ENCODE measurements around the gene TRABD2B.

TRABD2B gene

DNA sequence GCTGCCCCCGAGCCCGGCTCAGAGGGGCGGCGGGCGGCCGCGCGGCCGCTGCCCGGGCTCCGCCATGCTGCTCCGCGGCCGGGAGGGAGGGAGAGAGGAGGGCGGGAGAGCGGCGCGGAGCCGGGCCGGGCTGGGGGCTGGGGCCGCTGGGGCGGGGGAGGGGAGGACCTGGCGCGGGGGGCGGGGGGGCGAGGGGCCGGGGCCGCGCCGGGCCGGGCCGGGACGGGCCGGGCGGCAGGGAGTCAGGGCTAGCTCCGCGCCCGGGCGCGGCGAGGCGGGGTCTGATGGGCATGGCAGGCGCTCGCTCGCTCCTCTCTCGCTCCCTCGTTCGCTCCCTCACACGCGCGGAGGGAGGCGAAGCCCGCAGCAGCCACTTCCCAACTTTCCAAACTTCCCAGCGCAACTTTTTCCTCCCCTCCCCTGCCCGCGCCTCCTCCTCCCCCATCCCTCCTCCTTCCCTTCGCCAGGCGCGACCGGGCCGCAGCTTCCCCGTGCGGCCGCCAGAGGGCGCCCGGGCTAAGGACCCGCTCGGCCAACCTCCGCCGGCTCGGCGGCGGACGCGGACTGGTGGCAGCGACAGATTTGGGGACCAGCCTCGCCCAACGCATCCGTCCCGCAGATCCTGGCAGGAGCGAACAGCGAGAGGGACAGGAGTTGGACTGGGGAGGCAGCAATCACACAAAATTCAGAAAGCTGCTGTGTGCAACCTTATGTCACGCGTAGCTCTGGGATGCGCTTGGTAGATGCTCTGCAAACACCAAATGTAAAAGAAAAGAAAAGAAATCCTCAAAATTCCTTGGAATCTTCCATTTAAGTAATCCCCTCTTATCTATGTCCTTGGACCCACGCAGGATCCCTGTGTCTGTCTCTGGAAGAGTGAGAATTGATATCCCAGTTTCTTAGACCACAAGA is at the start of gene TRABD2B:
TSS of gene TRABD2B (minus strand) at position 97 of the 912 bp plus-strand sequence.
- FAIRE-seq, result no peak

DNA sequence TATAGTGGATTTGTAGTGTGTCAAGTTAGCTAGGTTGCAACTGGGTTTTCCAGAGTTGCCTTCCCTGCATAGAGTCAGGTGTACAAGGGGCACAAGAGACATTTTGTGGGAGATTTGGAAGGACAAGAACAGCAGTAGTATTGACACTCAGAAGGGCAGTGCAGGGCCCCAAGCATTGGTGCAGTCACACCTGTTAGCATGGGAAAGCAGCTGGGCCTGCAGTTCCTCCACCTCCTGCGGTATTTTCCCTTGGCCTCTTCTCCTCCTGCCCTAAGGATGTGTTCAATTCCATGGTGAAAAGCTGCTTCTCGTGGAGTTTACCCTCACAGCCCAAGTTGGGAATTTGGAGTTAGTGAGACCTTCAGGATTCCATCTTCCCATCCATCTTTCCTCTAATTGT is 47.1 kb upstream of the TRABD2B start:
- no peak for FAIRE-seq

DNA sequence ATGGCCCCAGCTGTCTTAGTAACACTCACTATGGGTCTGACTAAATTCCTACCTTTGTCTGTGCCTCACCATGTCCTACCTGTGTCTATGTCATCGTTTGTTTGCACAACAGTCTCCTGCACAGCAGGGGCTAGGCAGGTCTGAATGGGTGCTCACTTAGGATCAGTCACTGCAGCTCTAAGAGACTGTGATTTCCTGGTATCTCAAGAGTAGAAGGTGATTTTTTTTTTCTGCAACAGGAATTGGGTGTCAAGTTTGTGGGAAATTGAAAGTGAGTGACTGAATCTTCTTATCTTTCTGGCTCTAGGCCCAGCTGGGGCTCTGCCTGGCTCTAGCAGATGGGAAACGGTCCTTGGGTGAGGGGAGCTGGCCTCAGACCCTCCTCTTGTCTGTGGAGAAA is 46.4 kb upstream of the TRABD2B start:
- FAIRE-seq, result no peak

DNA sequence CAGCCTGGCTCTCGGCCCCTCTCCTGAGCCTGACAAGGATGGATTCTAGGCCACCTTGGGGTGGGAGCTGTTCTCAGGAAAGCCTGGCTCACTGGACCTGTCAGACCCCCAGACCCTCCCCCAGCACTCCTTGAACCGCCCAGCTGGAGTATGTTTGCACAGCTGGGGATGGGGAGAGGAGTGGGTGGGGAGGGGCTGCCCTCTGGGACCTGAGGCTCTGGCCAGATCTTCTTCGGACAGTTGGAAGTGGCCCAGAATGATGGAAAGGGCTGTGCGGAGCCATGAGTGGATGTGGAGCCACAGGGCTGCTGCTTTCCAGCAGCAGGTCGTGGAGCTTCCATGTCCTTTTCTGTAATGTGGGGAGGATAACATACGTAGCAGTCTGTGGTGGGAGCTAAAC is 43.0 kb upstream of the TRABD2B start:
- no peak for FAIRE-seq

DNA sequence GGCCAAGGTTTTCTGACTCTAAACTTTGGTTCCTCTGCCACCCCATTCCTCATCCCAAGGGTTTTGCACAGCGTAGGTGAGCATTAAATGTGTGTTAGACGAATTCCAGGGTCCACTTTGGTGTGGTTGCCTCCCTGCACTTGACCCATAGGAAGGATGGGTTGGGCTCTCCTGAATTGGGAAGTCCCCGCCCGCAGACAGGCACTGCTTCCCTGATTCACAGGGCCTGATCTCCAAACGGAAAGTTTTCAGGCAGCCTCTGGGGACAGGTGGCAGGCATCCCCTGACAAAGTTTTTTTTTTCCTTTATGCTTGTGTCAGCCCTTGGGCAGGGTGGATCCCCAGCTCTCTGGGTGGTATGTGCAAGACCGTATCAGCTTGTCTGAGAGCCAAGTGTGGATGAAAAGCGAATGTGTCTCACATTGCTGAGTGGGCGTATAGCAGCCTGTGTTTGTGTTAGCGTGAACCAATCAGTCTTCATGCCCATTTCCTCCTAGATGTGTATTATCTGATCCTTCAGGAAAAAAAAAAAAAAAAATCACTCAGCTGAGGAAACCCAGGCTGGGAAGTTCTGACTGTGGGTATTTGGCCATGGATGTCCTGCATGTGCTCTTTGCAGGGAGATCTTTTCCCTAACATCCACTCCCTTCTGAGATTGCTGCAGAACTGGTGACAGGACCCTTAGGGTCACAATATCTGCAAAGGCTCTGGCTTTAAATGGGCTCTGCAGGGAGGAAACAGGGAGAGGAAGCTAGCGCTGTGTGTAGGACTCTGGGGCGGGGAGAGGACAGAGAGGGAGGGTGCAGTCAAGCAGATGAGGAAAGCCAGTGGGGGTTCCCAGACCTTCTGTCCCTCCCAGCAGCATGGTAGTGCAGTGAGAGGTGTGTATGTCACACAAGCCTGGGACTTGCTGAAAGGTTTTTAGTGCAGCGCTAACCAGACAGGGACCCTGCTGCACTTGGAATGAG is 42.2 kb upstream of the TRABD2B start:
- FAIRE-seq, result no peak

DNA sequence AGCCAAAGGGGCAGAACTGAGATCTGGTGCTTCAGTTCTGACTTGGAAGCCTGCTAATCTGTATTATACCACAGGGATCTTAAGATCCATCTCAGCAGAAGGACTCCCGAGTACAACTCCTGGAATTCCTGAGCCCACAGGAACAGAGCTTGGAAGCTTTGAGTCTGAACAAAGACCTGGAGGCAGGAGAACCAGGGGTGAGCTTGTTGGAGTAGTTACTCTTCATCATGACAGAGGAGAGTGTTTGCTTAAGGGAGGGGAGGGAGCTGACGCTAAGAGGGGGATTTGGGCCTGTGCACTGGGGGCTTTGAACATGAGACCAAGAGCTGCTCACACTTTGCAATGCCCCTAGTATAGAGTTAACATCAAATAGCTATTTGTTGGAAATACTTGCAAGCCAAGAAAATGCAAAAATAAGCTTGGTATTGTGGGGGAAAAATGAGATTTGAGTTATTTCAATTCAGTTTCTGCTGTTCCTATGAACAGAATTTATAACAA is 41.1 kb upstream of the TRABD2B start:
- FAIRE-seq, result no peak

DNA sequence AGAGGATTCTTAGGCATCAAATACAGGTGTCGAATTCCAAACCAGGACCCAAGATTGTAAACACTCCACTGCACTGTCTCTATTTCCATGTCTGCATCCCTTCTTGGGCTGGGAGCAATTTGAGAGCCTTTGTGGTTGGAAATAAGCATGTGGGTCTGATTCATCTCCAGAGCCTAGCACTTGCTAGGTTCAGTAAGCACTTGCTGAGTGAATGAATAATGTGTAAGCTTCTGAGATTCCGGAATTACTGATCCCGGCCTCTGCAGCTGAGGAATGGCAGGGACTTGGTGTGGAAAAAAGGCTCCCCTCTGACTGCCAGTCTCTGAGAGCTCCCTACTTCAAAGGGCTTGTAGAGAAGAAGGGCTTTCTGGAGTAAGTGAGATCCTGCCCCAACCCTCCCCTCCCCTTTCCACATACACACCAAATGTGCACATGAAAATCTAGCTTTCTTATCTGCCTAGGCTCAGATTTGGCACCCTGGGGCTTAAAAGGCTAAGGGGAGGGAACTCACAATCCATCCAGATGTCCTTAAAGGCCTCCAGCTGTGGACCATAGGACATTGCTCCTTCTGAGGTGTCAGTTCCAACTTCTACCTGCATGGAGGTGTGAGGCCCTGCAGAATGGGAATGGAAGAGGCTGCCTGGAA is 39.6 kb upstream of the TRABD2B start:
- FAIRE-seq, result no peak

DNA sequence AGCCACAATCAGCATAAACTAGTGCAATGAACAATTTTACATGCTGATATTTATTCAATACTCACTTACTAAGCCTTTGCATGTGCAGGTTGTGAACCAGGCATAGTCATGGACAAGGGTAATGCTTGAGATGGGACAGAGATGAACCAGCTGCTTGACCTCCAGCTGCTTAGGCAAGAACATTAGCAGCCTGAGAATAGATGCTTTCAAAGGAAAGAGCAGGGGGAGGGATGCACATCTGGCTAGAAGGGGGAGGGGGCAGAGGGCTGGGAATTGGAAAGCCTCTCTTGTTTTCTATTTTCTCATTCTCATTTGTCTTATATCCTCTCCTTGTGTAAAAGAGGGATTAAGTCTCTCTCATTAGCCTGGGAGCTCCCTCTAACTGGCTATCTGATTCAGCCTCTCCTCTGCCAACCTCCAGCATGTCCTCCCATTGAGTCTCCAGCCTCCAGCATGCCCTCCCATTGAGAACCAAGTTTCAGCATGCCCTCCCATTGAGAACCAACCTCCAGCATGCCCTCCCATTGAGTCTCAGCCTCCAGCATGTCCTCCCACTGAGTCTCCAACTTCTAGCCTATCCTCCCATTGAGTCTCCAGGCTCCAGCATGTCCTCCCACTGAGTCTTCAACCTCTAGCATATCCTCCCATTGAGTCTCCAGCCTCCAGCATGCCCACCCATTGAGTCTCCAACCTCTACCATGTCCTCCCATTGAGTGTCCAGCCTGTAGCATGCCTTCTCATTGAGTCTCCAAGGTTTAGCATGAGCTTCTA is 38.4 kb upstream of the TRABD2B start:
- FAIRE-seq, result no peak

DNA sequence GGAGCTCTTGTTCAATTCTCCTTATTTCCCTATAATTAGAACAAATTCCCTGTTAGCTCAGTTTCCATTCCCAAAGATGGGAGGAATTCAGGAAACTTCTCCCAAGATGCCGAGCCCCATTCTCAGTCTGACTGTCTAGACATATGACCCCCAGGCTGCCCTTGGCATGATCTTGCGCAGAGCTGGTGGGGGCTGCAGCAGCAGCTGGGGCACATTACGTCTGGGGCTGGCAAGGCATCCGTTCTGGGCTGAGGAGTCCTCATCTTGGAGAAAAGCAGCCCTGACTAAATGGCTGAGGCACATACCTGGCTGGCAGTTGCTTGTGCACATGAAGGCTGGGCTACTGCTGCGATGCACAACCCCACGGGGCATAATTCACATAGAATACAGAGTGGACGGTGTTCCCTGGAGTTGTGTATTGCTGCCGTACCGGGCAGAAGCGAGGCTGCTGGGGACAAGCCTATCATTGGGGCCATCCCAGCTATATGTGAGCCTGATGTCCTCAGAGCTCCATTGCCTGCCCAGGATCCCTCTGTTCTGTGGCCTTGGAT is 36.4 kb upstream of the TRABD2B start:
- no peak for FAIRE-seq

DNA sequence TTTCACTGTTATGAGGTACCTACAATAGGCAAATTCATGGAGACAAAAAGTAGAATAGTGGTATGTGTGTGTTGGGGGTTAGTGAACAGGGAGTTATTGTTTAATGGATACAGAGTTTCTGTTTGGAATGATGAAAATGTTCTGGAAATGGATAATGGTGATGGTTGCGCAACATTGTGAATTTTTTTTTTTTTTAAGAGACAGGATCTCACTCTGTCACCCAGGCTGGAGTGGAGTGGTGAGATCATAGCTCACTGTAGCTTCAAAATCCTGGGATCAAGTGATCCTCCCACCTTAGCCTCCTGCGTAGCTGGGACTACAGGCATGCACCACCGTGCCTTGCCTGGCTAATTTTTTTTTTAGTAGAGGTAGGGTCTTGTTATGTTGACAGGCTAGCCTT is 34.5 kb upstream of the TRABD2B start:
- no peak for FAIRE-seq

DNA sequence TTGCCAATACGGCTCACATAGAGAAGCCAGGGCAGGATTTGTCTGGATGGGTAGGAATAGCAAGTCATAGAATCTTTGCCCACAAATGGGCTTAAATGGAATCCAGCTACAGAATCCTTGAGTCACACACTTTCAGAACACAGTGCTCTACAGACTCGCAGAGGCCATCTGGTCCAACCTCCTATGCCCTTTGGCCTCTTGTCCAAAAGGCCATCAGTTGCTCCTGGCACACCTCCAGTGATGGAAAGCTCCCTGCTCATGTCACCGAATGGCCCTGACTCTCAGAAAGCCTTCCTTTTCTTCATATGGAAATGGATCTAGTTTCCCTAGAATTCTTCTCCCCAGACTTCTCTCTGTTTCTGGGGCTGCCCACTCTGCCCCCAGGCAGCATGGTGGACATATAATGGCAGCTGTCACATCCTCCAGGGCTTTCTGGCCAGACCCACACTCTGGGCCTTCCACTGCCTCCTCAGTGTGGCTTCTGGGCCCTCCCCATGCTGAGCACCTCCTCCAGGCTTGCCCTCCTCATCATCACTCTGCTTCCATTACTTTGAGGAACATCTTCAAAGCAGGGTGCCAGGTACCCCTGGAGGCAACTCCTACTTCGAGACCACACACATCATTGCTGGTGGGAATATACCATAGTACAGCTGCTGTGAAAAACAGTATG is 33.6 kb upstream of the TRABD2B start:
- no peak for FAIRE-seq

DNA sequence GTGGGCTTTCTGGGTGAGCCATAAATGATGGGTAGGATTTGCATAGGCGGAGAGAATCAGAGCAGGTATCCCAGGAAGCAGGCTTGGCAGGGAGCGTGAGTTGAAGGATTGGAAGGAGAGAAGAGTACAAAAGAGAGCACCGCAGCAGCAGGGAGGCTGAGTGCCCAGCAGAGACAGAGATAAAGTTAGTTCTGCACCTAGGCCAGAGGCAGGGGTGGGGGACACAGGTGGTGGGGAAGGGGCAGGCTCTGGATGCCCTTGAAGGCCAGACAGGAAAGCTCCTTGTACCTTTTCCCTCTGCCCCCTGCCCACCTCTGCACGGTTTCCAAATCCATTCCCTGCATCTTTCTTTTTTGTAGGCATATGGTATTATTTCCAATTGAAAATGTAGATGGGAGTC is 33.0 kb upstream of the TRABD2B start:
- no peak for FAIRE-seq

DNA sequence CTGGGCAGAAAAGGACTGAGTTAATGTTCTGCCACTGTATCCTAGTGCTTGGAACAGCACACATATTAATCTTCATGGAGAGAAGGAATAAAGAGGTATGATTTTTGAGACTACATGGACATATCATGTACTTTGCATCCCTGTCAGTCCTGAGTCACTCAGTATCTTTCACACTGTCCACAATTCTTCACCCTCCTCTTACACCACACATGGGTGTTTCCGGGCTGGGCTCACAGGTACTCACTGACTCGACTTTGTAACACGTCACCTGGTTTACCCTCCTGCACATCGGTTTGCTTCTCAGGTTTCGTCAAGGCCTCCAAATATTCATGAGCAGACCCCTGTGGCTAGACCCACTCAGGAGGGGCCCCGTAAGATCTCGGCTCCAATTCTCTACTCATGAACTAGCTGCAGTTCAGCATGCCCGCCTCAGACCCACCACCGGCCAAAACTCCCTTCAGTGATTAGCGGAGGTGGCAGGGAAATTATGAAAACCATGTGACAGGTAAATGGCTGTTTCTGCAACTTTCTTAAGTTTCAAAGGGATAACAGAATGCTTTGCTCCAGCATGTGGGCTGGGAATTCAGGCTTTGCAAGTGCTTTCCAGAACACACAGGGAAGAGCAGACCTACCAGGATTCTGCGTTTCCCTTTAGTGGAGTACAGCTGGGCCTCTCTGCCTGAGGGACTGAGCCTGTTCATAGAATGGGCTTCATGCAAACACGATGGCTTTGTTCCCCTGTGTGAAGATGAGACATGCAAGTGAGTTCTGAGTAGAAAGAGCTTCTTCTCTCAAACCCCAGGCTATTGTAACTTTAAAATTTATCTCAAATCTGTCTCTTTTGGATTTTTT is 31.3 kb upstream of the TRABD2B start:
- FAIRE-seq, result no peak

DNA sequence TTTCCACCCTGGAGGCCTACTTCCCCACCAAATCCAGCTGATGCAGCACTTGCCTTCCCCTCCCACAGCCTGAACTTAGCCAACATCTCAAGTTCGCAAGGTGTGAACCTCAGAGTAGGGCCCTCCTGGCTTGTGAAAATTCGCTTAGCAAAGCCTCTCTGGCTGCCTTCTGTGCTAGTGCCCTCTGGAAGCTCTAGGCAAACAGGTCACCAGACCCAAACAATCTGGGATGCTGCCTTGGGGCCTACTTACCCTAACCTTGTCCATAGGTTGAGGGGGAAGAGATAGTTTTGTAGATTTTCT is 30.3 kb upstream of the TRABD2B start:
- FAIRE-seq, result no peak

DNA sequence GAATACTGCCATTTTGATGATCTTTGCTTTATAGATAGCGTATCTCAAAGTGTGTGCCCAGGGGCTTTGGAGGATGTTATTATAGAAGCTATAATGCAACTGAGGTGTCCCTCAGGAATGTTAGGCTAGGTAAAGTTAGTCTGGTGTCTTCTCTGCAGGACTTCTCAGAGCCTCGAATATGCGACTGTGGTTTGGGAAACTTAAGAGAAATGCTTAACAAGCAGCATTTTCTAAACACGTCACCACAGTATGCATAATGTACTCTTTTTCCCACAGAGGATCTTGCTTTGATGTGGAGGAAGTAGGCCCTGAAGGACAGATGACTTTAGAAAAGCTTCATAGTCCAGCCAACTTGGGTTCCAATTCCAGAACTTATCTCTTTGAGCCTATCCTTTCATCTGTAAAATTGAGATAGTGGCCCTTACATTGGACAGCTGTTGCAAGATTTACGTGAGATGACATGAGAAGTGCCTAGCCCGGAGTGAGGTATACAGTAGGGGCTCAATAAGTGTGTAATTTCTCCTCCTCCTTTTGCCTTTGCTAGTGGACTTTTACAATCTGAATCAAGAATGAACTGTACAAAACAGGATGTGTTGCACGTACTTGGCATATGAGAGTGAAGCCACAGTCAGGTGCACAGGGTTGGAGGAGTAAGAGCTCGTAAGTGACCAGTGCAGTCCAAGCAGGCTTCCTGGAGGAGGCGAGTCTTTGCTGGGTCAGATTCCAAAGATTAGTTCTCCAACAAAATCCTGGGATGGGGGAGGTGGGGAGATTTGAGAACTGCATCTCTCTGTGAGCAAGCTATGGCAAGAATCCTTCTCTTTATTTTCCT is 29.7 kb upstream of the TRABD2B start:
- FAIRE-seq, result no peak

DNA sequence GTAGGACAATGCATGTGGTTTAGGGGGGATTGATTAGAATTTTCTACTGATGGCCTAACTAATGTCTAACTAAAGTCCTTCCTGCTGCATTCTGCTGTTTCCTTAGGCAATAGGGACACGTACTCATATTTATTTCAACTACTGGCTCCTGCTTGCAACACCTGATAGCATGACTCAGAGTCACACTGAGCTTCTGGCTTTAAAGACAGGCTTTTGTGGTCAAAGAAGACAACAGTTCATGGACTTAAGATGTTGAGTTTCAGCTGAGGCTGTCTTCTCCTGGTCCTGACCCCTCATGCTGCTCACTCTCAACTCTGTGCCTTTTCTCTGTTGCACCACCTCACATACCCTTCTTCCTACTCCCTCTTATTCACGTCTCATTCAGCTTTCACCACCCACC is 29.1 kb upstream of the TRABD2B start:
- no peak for FAIRE-seq

DNA sequence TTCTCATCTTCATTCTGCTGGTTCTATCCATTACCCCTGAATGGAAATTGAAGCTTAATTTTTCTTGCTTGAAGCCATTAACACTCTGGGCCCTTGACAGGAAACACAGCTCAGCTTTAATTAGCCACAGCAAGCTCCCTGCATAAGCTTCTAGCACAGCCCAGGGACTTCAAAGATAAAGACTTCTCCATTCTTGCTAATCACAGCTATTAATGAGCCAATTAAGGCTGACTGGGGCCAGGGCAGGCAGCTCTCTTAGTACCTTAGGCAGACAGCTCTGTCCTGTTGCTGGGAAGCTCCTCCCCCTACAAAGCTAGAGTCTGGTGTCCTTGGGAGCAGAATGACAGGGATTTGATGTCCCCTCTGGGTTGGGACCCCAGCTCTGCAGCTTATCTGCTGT is 27.9 kb upstream of the TRABD2B start:
- FAIRE-seq, result no peak

DNA sequence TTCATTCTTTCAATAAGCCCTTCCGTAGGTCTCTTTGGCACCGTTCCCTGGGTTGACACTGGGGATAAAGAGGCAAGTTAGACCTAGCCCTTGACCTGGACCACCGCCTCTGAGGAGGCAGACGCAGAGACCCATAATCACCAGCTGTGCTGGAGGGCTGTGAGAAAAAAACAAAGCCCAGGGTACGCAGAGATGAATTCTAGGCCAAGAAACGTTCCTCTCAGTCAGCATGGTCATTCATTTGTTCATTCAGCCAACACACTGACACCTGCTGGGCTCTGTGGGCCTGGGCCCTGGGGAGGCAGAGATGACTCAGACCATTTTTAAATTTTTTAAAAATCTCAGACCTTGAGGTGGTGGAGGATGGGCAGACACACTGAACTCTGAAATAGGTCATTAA is 26.3 kb upstream of the TRABD2B start:
- no peak for FAIRE-seq

DNA sequence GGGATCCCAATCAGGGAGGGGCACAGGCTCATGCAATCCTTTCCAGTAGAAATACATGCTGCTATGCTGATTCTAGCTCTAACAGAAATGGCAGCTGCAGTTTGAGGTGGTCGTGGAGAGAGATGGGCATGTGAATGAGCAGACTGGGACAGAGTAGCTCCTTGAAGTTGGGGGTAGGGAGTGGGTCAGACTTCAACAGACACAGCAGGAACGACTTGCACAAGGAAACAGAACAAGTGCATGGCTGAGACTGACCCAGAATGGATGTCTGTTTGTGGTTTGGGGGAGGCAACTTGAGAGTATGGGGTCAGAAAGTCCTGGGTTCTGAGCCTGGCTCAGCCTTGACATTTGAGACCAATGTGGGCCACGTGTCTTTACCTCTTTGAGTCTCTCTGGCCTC is 25.1 kb upstream of the TRABD2B start:
- FAIRE-seq, result no peak

DNA sequence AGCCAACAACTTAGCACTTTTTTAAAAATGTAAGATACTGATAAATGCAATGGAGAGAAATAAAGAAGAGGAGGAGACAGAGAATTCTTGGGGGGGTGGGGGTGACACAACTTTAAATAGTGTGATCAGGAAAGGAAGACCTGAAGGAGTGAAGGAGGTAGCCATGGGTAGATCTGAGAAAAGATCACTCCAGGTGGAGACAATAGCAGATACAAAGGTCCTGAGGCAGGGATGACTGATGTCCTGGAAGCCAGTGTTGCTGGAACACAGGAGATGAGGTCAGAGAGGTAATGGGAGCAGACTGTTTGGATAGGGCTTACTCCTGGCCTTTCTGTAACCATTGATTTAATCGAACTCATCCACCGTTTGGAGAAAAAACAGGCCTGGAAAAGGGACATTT is 24.6 kb upstream of the TRABD2B start:
- no peak for FAIRE-seq
